ENCODE measurements around the gene MDM1. TPM values are rescaled to one million over a fixed set of nuclear protein-coding genes. Genes with fewer than 3 reads are reported as not detected.
A peak's percentile ranks its signal among the peaks of the same experiment; 100 is the strongest.

Gene MDM1
- total RNA-seq, 2 donors from 2014 or later, result 8.3 to 12.8 TPM

GRCh38 chr12:68359674-68360073 lies 27.5 kb upstream of the MDM1 start:
- H3K36me3 ChIP-seq, result no peaks in the 10 kb centered on the region
- H3K27ac ChIP-seq, result no peak overlapping the region
- no peaks in the 10 kb centered on the region for H3K9me3 ChIP-seq
- peaks cover 0 to 14% of the 10 kb centered on the region in 2 donors for H3K4me1 ChIP-seq
- DNase-seq (ENCODE audit: low spot score), result no peak
- H3K27me3 ChIP-seq, result no peaks in the 10 kb centered on the region
- H3K4me3 ChIP-seq, result no peak overlapping the region
- no peak for TF ChIP-seq CTCF (IDR thresholded peaks at IDR 0.05)

GRCh38 chr12:68358532-68359485 lies 26.6 kb upstream of the MDM1 start:
- Histone ChIP-seq H3K27ac (no peak overlapping the region), H3K4me3 (no peak overlapping the region), H3K4me1 (peaks cover 0 to 9% of the 10 kb centered on the region in 2 donors), H3K27me3 (no peaks in the 10 kb centered on the region), H3K9me3 (no peaks in the 10 kb centered on the region), H3K36me3 (no peaks in the 10 kb centered on the region)
- peak; percentile 62 to 81 for TF ChIP-seq CTCF (IDR thresholded peaks at IDR 0.05)
- peak; percentile 75 for DNase-seq (ENCODE audit: low spot score)

- H3K4me1 ChIP-seq, result peaks cover 0 to 13% of the 10 kb centered on the region in 2 donors
- H3K27ac ChIP-seq, result no peak overlapping the region
- no peaks in the 10 kb centered on the region for H3K36me3 ChIP-seq
- H3K27me3 ChIP-seq, result no peaks in the 10 kb centered on the region
- no peak for DNase-seq (ENCODE audit: low spot score)
- H3K9me3 ChIP-seq, result no peaks in the 10 kb centered on the region
- TF ChIP-seq CTCF (IDR thresholded peaks at IDR 0.05), result no peak
- no peak overlapping the region for H3K4me3 ChIP-seq
Measured at GRCh38 chr12:68356986-68357385, 24.8 kb upstream of the MDM1 start.

- DNase-seq (ENCODE audit: low spot score), result no peak
- TF ChIP-seq CTCF (IDR thresholded peaks at IDR 0.05), result no peak
- Histone ChIP-seq H3K9me3 (no peaks in the 10 kb centered on the region), H3K4me1 (peaks cover 0 to 13% of the 10 kb centered on the region in 2 donors), H3K27ac (no peak overlapping the region), H3K27me3 (no peaks in the 10 kb centered on the region), H3K4me3 (no peak overlapping the region), H3K36me3 (no peaks in the 10 kb centered on the region)
Measured at GRCh38 chr12:68356060-68356695, 24.0 kb upstream of the MDM1 start.

GRCh38 chr12:68354977-68355541 lies 22.9 kb upstream of the MDM1 start:
- H3K9me3 ChIP-seq, result no peaks in the 10 kb centered on the region
- no peak overlapping the region for H3K4me3 ChIP-seq
- H3K36me3 ChIP-seq, result no peaks in the 10 kb centered on the region
- no peak for DNase-seq (ENCODE audit: low spot score)
- no peak overlapping the region for H3K27ac ChIP-seq
- no peak for TF ChIP-seq CTCF (IDR thresholded peaks at IDR 0.05)
- H3K4me1 ChIP-seq, result peaks cover 0 to 13% of the 10 kb centered on the region in 2 donors
- H3K27me3 ChIP-seq, result no peaks in the 10 kb centered on the region

Data from right atrium auricular region (tissue), 2 donors.